D721Med (cell line): ENCODE measurements around the gene ZNF786.

Source experiments
- DNase-seq: peaks from one replicate; pipeline ENCODE4 v3.0.0; 2011; ENCODE audit warnings: low spot score; ENCODE audit not compliant: insufficient read length
- FAIRE-seq: peaks from 2 replicates; lab custom pipeline; 2011; peaks lifted over from hg19 to GRCh38; lab: Jason Lieb, UNC
- CTCF ChIP-seq: IDR thresholded peaks from 2 replicates; pipeline ENCODE4 v1.5.1; 2012; ENCODE audit warnings: mild to moderate bottlenecking, control low read depth; ENCODE audit not compliant: insufficient read depth; ENCODE audit errors: missing control alignments

ZNF786 gene

GRCh38 chr7:149090397-149091195 is at the start of gene ZNF786:
TSS of gene ZNF786 (minus strand) at chr7:149090718. CDS start at chr7:149090640, 78 bp downstream.
- FAIRE-seq, result no peak
- peak; percentile 65 for TF ChIP-seq CTCF
- peak; percentile 67 for DNase-seq

- FAIRE-seq (no peak), DNase-seq (no peak)
- no peak for TF ChIP-seq CTCF
Observed at GRCh38 chr7:149136118-149136517, 45.6 kb upstream of the ZNF786 start.

GRCh38 chr7:149133028-149133710 is 42.7 kb upstream of the ZNF786 start:
- no peak for TF ChIP-seq CTCF
- no peak for FAIRE-seq
- no peak for DNase-seq

GRCh38 chr7:149130572-149131198 is 40.2 kb upstream of the ZNF786 start:
- DNase-seq (no peak), FAIRE-seq (no peak)
- no peak for TF ChIP-seq CTCF

GRCh38 chr7:149126662-149127266 is 36.2 kb upstream of the ZNF786 start:
- no peak for DNase-seq
- no peak for TF ChIP-seq CTCF
- no peak for FAIRE-seq

GRCh38 chr7:149125863-149126661 is 35.5 kb upstream of the ZNF786 start, which contains the start of gene ZNF425:
TSS of gene ZNF425 (minus strand) at chr7:149126324. CDS start at chr7:149126213, 111 bp downstream.
- FAIRE-seq (no peak), DNase-seq (peak; percentile 75)
- TF ChIP-seq CTCF, result peak; percentile 76
